Activated CD4-positive, CD25-positive, alpha-beta regulatory T cell (primary cell): ENCODE results near the gene RPP25L.

ENCODE experiments used
- DNase-seq, 4 experiments: peaks; one replicate each; lab custom pipeline; 2025; lab: John Stamatoyannopoulos, UW

The RPP25L gene

GRCh38 chr9:34585946-34586669 is 25.8 kb downstream of the RPP25L start:
- DNase-seq: no peak

GRCh38 chr9:34584970-34585369 is 26.9 kb downstream of the RPP25L start:
- DNase-seq: no peak

- no peak for DNase-seq
Observed at GRCh38 chr9:34582787-34583186, 29.1 kb downstream of the RPP25L start.

- no peak for DNase-seq
Observed at GRCh38 chr9:34581318-34581717, 30.6 kb downstream of the RPP25L start.

- DNase-seq: no peak
Observed at GRCh38 chr9:34580358-34580757, 31.5 kb downstream of the RPP25L start.

GRCh38 chr9:34579808-34580163 is 32.1 kb downstream of the RPP25L start:
- no peak for DNase-seq

- no peak for DNase-seq
Observed at GRCh38 chr9:34579104-34579807, 32.6 kb downstream of the RPP25L start.

- DNase-seq: no peak
Observed at GRCh38 chr9:34578241-34579103, 33.4 kb downstream of the RPP25L start.

GRCh38 chr9:34577400-34578240 is 34.3 kb downstream of the RPP25L start:
- no peak for DNase-seq

GRCh38 chr9:34576597-34577399 is 35.1 kb downstream of the RPP25L start:
- DNase-seq: no peak

- DNase-seq: no peak
Observed at GRCh38 chr9:34575862-34576596, 35.9 kb downstream of the RPP25L start.

- DNase-seq: no peak
Observed at GRCh38 chr9:34575241-34575640, 36.7 kb downstream of the RPP25L start.

- DNase-seq: no peak
Observed at GRCh38 chr9:34574571-34574970, 37.3 kb downstream of the RPP25L start.

- no peak for DNase-seq
Observed at GRCh38 chr9:34573599-34574325, 38.1 kb downstream of the RPP25L start.

GRCh38 chr9:34572628-34573027 is 39.3 kb downstream of the RPP25L start:
- no peak for DNase-seq

- no peak for DNase-seq
Observed at GRCh38 chr9:34572092-34572491, 39.8 kb downstream of the RPP25L start.

- DNase-seq: no peak
Observed at GRCh38 chr9:34571481-34571810, 40.5 kb downstream of the RPP25L start.

GRCh38 chr9:34570809-34571480 is 41.0 kb downstream of the RPP25L start:
- no peak for DNase-seq

- DNase-seq: no peak
Observed at GRCh38 chr9:34570376-34570775, 41.5 kb downstream of the RPP25L start.
